Common myeloid progenitor, CD34-positive (primary cell): ENCODE results near the gene SLC44A3.

Experiments used
- CTCF ChIA-PET: fragments of 350-600 bp; sonication (Branson Sonifier 250); formaldehyde crosslinking; loops from one replicate; lab custom pipeline; 2021; ENCODE audit warnings: antibody characterized with exemption; lab: Charles Lee
- POLR2A ChIA-PET: fragments of 350-600 bp; sonication (Branson Sonifier 250); formaldehyde crosslinking; loops from one replicate; lab custom pipeline; 2021; ENCODE audit warnings: antibody characterized with exemption; lab: Charles Lee
- DNase-seq, 3 donors: peaks; one replicate each; pipeline versions ENCODE4 v3.0.0 to v3.0.0-alpha.2; 2013
- H3K27ac ChIP-seq, 2 experiments: 1 replicate in 1 of 2; 2 replicates in 1 of 2; pipeline ENCODE4 v1.7.0; 2013; ENCODE audit warnings: inconsistent platforms in 2 of 2, low read length in 2 of 2, mild to moderate bottlenecking in 2 of 2, low read depth in 1 of 2, moderate library complexity in 1 of 2; ENCODE audit not compliant: severe bottlenecking in 2 of 2, insufficient read depth in 1 of 2, poor library complexity in 1 of 2
- H3K27me3 ChIP-seq, 5 experiments: replicated peaks in 2 of 5; 1 replicate in 3 of 5; 2 replicates in 2 of 5; pipeline versions ENCODE4 v1.6.1 to v1.7.0; 2013; ENCODE audit warnings: low read length in 4 of 5, mild to moderate bottlenecking in 2 of 5, moderate library complexity in 2 of 5, inconsistent platforms in 1 of 5; ENCODE audit not compliant: insufficient read depth in 5 of 5, control insufficient read depth in 4 of 5
- H3K36me3 ChIP-seq, 4 experiments: 1 replicate in 2 of 4; 2 replicates in 2 of 4; pipeline versions ENCODE4 v1.6.1 to v1.7.0; 2013; ENCODE audit warnings: low read length in 3 of 4, control low read depth in 1 of 4, mild to moderate bottlenecking in 1 of 4; ENCODE audit not compliant: control insufficient read depth in 4 of 4, insufficient read depth in 4 of 4
- H3K4me1 ChIP-seq, 4 experiments: 1 replicate in 3 of 4; 2 replicates in 1 of 4; pipeline versions ENCODE4 v1.6.1 to v1.7.1; 2013; ENCODE audit warnings: low read length in 3 of 4, mild to moderate bottlenecking in 3 of 4, control low read depth in 1 of 4, inconsistent platforms in 1 of 4, moderate library complexity in 1 of 4; ENCODE audit not compliant: control insufficient read depth in 4 of 4, insufficient read depth in 4 of 4; ENCODE audit errors: control extremely low read depth in 1 of 4
- H3K4me3 ChIP-seq, 7 experiments: 1 replicate in 4 of 7; 2 replicates in 3 of 7; pipeline versions ENCODE4 v1.5.1 to v1.7.0; 2013; ENCODE audit warnings: mild to moderate bottlenecking in 7 of 7, low read length in 6 of 7, moderate library complexity in 6 of 7, inconsistent platforms in 2 of 7, low read depth in 2 of 7, control low read depth in 1 of 7; ENCODE audit not compliant: insufficient read depth in 4 of 7, control insufficient read depth in 1 of 7; ENCODE audit errors: extremely low read depth in 1 of 7
- H3K9me3 ChIP-seq, 5 experiments: 1 replicate in 4 of 5; 2 replicates in 1 of 5; pipeline versions ENCODE4 v1.6.1 to v1.7.1; 2013; ENCODE audit warnings: low read length in 4 of 5, mild to moderate bottlenecking in 2 of 5, inconsistent platforms in 1 of 5, low read depth in 1 of 5, moderate library complexity in 1 of 5; ENCODE audit not compliant: control insufficient read depth in 4 of 5, insufficient read depth in 2 of 5; ENCODE audit errors: control extremely low read depth in 1 of 5
- WGBS: methylation state at CpG from one replicate; pipeline ENCODE4 v1.1.5; 2013; ENCODE audit not compliant: insufficient coverage; 5-methylcytosine and 5-hydroxymethylcytosine counted together

The SLC44A3 gene

GRCh38 chr1:94855307-94855700, 35.1 kb downstream of the SLC44A3 start:
- peaks cover 0 to 12% (median 1%) of the 10 kb centered on the region in 4 experiments for H3K4me1 ChIP-seq
- CTCF ChIA-PET: interaction anchor here (0.7 to 6.8 kb wide), 18 partner anchors 9 to 200 kb away, joined by 3 to 80 read pairs (median 4); no protein-coding TSS in a partner anchor
- WGBS: 92% methylated on average over 2 of the region's 2 CpGs
- H3K27me3 ChIP-seq: peaks cover 0 to 16% (median 0%) of the 10 kb centered on the region in 5 experiments
- DNase-seq: no peak
- no peaks in the 10 kb centered on the region for H3K36me3 ChIP-seq
- no peak overlapping the region for H3K27ac ChIP-seq
- H3K4me3 ChIP-seq: no peak overlapping the region
- POLR2A ChIA-PET: interaction anchor here (1.3 kb wide), 1 partner anchor 18 kb away, joined by 5 read pairs; no protein-coding TSS in a partner anchor
- H3K9me3 ChIP-seq: no peaks in the 10 kb centered on the region

GRCh38 chr1:94856004-94856403, 35.8 kb downstream of the SLC44A3 start:
- H3K27me3 ChIP-seq: peaks cover 0 to 15% (median 0%) of the 10 kb centered on the region in 5 experiments
- no peaks in the 10 kb centered on the region for H3K9me3 ChIP-seq
- WGBS: no CpG with 5 or more reads among the region's 5 CpGs
- no peak for DNase-seq
- peaks cover 0 to 12% (median 1%) of the 10 kb centered on the region in 4 experiments for H3K4me1 ChIP-seq
- ChIA-PET POLR2A (no interaction called here), CTCF (interaction anchor here (0.8 to 6.8 kb wide), 9 partner anchors 9 to 189 kb away, joined by 3 to 80 read pairs (median 4); no protein-coding TSS in a partner anchor)
- H3K36me3 ChIP-seq: no peaks in the 10 kb centered on the region
- no peak overlapping the region for H3K27ac ChIP-seq
- no peak overlapping the region for H3K4me3 ChIP-seq

GRCh38 chr1:94856868-94857267, 36.7 kb downstream of the SLC44A3 start:
- no peak overlapping the region for H3K4me3 ChIP-seq

DNA sequence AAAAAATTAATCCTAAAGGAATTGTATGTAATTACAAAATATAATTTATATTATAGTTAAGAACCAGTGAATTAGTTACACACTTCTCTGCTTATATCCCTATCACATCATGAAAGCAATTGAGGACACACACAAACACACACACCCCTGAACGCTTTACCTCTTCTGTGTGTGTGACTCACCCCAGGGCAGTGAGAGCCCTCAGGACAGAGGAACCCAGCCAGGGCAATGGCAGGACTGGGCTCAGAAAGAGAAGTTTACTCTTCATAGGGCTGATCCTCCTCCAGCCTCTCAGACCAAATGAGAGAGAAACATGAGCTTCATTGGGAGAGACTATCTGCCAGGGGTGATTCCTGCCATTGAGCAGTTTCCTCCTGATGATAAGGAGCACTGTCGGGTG, 38.1 kb downstream of the SLC44A3 start:
- POLR2A ChIA-PET: no interaction called here
- CTCF ChIA-PET: interaction anchor here (1.1 to 1.6 kb wide), 3 partner anchors 183 to 187 kb away, joined by 3 to 4 read pairs (median 3); no protein-coding TSS in a partner anchor
- Histone ChIP-seq H3K9me3 (no peaks in the 10 kb centered on the region), H3K27me3 (peaks cover 0 to 14% (median 0%) of the 10 kb centered on the region in 5 experiments), H3K27ac (no peak overlapping the region), H3K4me1 (peaks cover 0 to 15% (median 1%) of the 10 kb centered on the region in 4 experiments), H3K36me3 (no peaks in the 10 kb centered on the region), H3K4me3 (no peak overlapping the region)
- DNase-seq: peak in 1 of 3 donors; percentile 15
- WGBS: no CpG with 5 or more reads among the region's 2 CpGs

More at GRCh38 chr1:94856868-94857267, 36.7 kb downstream of the SLC44A3 start:
- Histone ChIP-seq H3K27me3 (peaks cover 0 to 14% (median 0%) of the 10 kb centered on the region in 5 experiments), H3K36me3 (no peaks in the 10 kb centered on the region), H3K9me3 (no peaks in the 10 kb centered on the region), H3K4me1 (peaks cover 0 to 12% (median 1%) of the 10 kb centered on the region in 4 experiments), H3K27ac (no peak overlapping the region)
- 100% methylated on average over 1 of the region's 3 CpGs for WGBS
- ChIA-PET POLR2A (no interaction called here), CTCF (interaction anchor here (1.0 to 6.8 kb wide), 4 partner anchors 17 to 188 kb away, joined by 4 to 80 read pairs (median 39); no protein-coding TSS in a partner anchor)
- no peak for DNase-seq

- Histone ChIP-seq H3K36me3 (no peaks in the 10 kb centered on the region), H3K9me3 (no peaks in the 10 kb centered on the region), H3K27me3 (peaks cover 0 to 11% (median 0%) of the 10 kb centered on the region in 5 experiments), H3K27ac (no peak overlapping the region), H3K4me1 (peaks cover 0 to 17% (median 1%) of the 10 kb centered on the region in 4 experiments), H3K4me3 (no peak overlapping the region)
- DNase-seq: peak in 1 of 3 donors; percentile 9
- ChIA-PET POLR2A (no interaction called here), CTCF (interaction anchor here (0.8 to 1.5 kb wide), 4 partner anchors 15 to 184 kb away, joined by 3 to 5 read pairs (median 4); no protein-coding TSS in a partner anchor)
- WGBS: 79% methylated on average over 2 of the region's 2 CpGs
Observed at GRCh38 chr1:94859174-94859573, 39.0 kb downstream of the SLC44A3 start.

- CTCF ChIA-PET: interaction anchor here (3.7 kb wide), 1 partner anchor 10 kb away, joined by 18 read pairs; no protein-coding TSS in a partner anchor
- H3K27ac ChIP-seq: no peak overlapping the region
- H3K27me3 ChIP-seq: peaks cover 0 to 14% (median 0%) of the 10 kb centered on the region in 5 experiments
- no peaks in the 10 kb centered on the region for H3K36me3 ChIP-seq
- H3K4me3 ChIP-seq: no peak overlapping the region
- WGBS: no CpG with 5 or more reads among the region's 2 CpGs
- H3K9me3 ChIP-seq: no peaks in the 10 kb centered on the region
- H3K4me1 ChIP-seq: peaks cover 0 to 7% (median 0%) of the 10 kb centered on the region in 4 experiments
- POLR2A ChIA-PET: no interaction called here
- DNase-seq: no peak
Observed at GRCh38 chr1:94862718-94863117, 42.6 kb downstream of the SLC44A3 start.
